ENCODE data around the gene ARL6IP4.

Gene ARL6IP4

GRCh38 chr12:122979001-122979907, 1.2 kb upstream of the ARL6IP4 start:
- peak overlapping the region; percentile 89 to 99 (median 96) for H3K4me2 ChIP-seq
- H4K20me1 ChIP-seq, result peaks cover 24 to 45% (median 32%) of the 10 kb centered on the region in 11 experiments; a peak in 20 of 22 replicates
- peak overlapping the region; percentile 87 to 100 (median 94) for H3K9ac ChIP-seq
- TF ChIP-seq Cebpa-rat (IDR thresholded peaks at IDR 0.05), result no peak
- H3K27ac ChIP-seq, result peak overlapping the region in 10 of 11 experiments; percentile 29 to 100 (median 92); a peak in 16 of 22 replicates
- no peaks in the 10 kb centered on the region for H3K27me3 ChIP-seq
- H3K36me3 ChIP-seq, result peaks cover 12 to 55% (median 44%) of the 10 kb centered on the region in 11 experiments; a peak in 20 of 22 replicates
- H3K4me3 ChIP-seq, result peak overlapping the region; percentile 82 to 97 (median 96)
- peaks cover 61 to 76% (median 74%) of the 10 kb centered on the region in 10 experiments for H3K4me1 ChIP-seq
- no peaks in the 10 kb centered on the region for H3K9me3 ChIP-seq (replicated peaks in 1 of 11)

- no peak for TF ChIP-seq Cebpa-rat (IDR thresholded peaks at IDR 0.05)
- H4K20me1 ChIP-seq, result peaks cover 24 to 51% (median 38%) of the 10 kb centered on the region in 11 experiments; a peak in 20 of 22 replicates
- peak overlapping the region; percentile 89 to 99 (median 96) for H3K4me2 ChIP-seq
- H3K27ac ChIP-seq, result peak overlapping the region; percentile 82 to 100 (median 92); a peak in 21 of 22 replicates
- peaks cover 67 to 82% (median 79%) of the 10 kb centered on the region in 10 experiments for H3K4me1 ChIP-seq
- H3K4me3 ChIP-seq, result peak overlapping the region; percentile 82 to 97 (median 96)
- H3K27me3 ChIP-seq, result no peaks in the 10 kb centered on the region
- H3K9ac ChIP-seq, result peak overlapping the region; percentile 87 to 100 (median 94)
- no peaks in the 10 kb centered on the region for H3K9me3 ChIP-seq (replicated peaks in 1 of 11)
- peaks cover 12 to 61% (median 46%) of the 10 kb centered on the region in 11 experiments; a peak in 20 of 22 replicates for H3K36me3 ChIP-seq
Observed at GRCh38 chr12:122979908-122980182, 636 bp upstream of the ARL6IP4 start.

DNA sequence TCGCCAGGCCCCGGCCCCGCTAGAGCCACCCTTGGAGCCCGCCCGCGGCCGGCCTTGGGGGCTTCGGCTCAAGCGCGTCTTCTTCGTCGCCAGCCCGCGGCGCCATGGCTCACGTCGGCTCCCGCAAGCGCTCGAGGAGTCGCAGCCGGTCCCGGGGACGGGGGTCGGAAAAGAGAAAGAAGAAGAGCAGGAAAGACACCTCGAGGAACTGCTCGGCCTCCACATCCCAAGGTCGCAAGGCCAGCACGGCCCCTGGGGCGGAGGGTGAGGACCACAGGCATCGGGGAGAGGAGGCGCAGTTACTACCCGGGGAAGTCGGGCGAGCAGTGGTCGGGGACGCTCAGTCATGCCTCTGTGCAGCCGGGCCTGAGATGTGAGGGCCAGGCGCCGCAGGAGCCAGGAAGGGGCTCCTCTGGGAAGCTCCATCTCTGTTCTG, 573 bp downstream of the ARL6IP4 start:
- Histone ChIP-seq H3K4me3 (peak overlapping the region; percentile 82 to 97 (median 96)), H3K9me3 (replicated peaks in 1 of 11) (no peaks in the 10 kb centered on the region), H3K36me3 (peaks cover 12 to 72% (median 46%) of the 10 kb centered on the region in 11 experiments; a peak in 21 of 22 replicates), H3K9ac (peak overlapping the region; percentile 87 to 100 (median 94)), H3K27ac (peak overlapping the region; percentile 82 to 100 (median 92)), H3K27me3 (no peaks in the 10 kb centered on the region), H3K4me1 (peaks cover 66 to 83% (median 79%) of the 10 kb centered on the region in 10 experiments), H4K20me1 (peaks cover 24 to 63% (median 40%) of the 10 kb centered on the region in 11 experiments; a peak in 20 of 22 replicates), H3K4me2 (peak overlapping the region; percentile 89 to 99 (median 96))
- TF ChIP-seq Cebpa-rat (IDR thresholded peaks at IDR 0.05), result no peak

DNA sequence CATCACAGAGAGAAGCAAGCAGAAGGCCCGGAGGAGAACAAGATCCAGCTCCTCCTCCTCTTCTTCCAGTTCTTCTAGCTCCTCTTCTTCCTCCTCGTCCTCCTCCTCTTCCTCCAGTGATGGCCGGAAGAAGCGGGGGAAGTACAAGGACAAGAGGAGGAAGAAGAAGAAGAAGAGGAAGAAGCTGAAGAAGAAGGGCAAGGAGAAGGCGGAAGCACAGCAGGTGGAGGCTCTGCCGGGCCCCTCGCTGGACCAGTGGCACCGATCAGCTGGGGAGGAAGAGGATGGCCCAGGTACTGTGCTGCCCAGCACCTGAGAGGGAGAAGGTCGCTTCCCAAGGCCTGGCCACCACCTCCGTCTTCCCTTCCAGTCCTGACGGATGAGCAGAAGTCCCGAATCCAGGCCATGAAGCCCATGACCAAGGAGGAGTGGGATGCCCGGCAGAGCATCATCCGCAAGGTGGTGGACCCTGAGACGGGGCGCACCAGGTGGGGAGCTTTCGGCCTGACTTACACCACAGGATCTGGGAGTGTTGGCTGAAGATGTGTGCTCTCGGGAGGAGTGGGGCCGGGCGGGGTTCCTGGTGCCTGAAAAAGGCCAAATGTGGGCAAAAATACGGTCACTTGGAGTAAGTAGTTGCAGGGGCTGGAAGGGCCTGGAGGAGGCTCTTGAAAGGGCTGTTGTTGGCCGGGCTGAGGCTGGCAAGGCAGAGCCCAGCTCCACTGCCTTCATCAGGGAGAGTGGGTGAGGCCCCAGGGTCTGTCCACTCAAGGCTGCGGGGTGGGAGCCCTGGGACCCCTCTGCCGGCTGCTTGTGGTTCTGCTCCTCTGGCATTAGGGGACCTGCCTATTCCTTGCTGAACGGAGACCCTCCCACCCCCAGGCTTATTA, 1.4 kb downstream of the ARL6IP4 start:
- TF ChIP-seq Cebpa-rat (IDR thresholded peaks at IDR 0.05), result no peak
- H3K9me3 ChIP-seq (replicated peaks in 1 of 11), result no peaks in the 10 kb centered on the region
- no peaks in the 10 kb centered on the region for H3K27me3 ChIP-seq
- H3K36me3 ChIP-seq, result peaks cover 11 to 74% (median 45%) of the 10 kb centered on the region in 11 experiments; a peak in 21 of 22 replicates
- H3K27ac ChIP-seq, result peak overlapping the region; percentile 82 to 100 (median 92); a peak in 20 of 22 replicates
- H3K9ac ChIP-seq, result peak overlapping the region; percentile 87 to 100 (median 94)
- peak overlapping the region; percentile 82 to 97 (median 96) for H3K4me3 ChIP-seq
- H3K4me2 ChIP-seq, result peak overlapping the region; percentile 89 to 99 (median 96)
- H4K20me1 ChIP-seq, result peaks cover 24 to 63% (median 40%) of the 10 kb centered on the region in 11 experiments; a peak in 20 of 22 replicates
- peaks cover 59 to 75% (median 72%) of the 10 kb centered on the region in 10 experiments for H3K4me1 ChIP-seq

DNA sequence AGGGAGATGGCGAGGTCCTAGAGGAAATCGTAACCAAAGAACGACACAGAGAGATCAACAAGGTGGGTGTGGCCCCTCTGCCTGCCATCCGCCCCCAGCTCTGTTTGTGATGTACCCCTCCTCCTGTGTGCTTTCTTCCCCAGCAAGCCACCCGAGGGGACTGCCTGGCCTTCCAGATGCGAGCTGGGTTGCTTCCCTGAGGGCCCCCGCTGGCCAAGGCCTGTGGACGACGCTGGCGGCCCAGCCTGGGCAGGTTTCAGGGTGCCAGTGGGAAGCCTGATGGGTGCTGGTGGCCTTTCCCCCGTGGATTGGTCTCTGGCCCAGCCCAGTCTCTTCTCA, 2.0 kb downstream of the ARL6IP4 start:
- Histone ChIP-seq H3K9ac (peak overlapping the region; percentile 87 to 100 (median 94)), H3K27me3 (no peaks in the 10 kb centered on the region), H3K27ac (peak overlapping the region in 6 of 11 experiments; percentile 28 to 100 (median 92); a peak in 9 of 22 replicates), H3K9me3 (replicated peaks in 1 of 11) (no peaks in the 10 kb centered on the region), H3K4me2 (peak overlapping the region; percentile 89 to 99 (median 96)), H3K4me3 (peak overlapping the region; percentile 82 to 97 (median 96); a peak in 19 of 20 replicates), H4K20me1 (peaks cover 24 to 63% (median 40%) of the 10 kb centered on the region in 11 experiments; a peak in 20 of 22 replicates), H3K36me3 (peaks cover 8 to 74% (median 47%) of the 10 kb centered on the region in 11 experiments; a peak in 21 of 22 replicates), H3K4me1 (peaks cover 56 to 69% (median 66%) of the 10 kb centered on the region in 10 experiments)
- no peak for TF ChIP-seq Cebpa-rat (IDR thresholded peaks at IDR 0.05)

DNA sequence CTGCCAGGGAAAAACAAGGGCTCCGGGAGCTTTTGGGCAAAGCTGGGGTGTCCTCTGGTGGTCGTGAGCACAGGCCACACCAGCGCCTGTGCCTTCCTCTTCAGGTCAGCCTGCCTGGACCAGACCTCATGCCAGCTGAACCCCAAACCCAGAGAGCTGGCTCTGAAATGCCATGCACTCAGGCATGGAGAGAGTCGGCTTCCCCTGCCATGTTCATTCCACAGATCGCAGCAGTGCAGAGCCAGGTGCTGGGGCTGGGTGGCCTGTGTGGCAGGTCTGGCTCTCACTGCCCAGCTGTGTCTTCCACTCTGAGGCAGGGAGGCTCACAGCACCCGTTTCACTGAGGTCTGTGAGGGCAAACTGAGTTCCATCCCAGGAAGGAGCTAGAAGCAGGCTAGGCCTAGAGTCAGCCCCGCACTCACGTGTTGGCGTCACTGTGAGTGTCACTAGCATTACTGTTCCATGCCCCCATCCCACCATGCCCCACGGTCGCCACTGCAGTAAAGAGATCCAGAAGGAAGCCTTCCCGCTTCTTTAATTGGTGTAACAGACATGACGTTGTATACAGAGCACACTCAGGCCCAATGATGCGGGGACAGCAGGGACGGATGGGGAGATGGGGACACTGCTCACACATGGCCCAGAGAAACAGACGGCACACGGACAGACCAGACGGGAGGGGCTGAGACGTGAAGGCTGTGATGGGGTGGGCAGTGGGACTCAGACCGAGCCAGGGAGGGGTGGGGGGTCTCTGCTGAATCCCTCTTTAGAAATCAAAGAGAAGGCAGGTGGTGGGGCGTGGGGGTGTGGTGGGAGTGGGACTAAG, 2.7 kb downstream of the ARL6IP4 start:
- peak overlapping the region in 9 of 10 experiments; percentile 82 to 97 (median 96); a peak in 13 of 20 replicates for H3K4me3 ChIP-seq
- H4K20me1 ChIP-seq, result peaks cover 24 to 63% (median 40%) of the 10 kb centered on the region in 11 experiments; a peak in 20 of 22 replicates
- no peaks in the 10 kb centered on the region for H3K27me3 ChIP-seq
- peaks cover 8 to 74% (median 49%) of the 10 kb centered on the region in 11 experiments; a peak in 21 of 22 replicates for H3K36me3 ChIP-seq
- peak overlapping the region in 6 of 11 experiments; percentile 28 to 100 (median 90); a peak in 7 of 22 replicates for H3K27ac ChIP-seq
- no peaks in the 10 kb centered on the region for H3K9me3 ChIP-seq (replicated peaks in 1 of 11)
- peaks cover 54 to 62% (median 59%) of the 10 kb centered on the region in 10 experiments for H3K4me1 ChIP-seq
- H3K4me2 ChIP-seq, result peak overlapping the region; percentile 89 to 99 (median 96)
- H3K9ac ChIP-seq, result peak overlapping the region; percentile 87 to 100 (median 94); a peak in 18 of 22 replicates
- TF ChIP-seq Cebpa-rat (IDR thresholded peaks at IDR 0.05), result no peak

DNA sequence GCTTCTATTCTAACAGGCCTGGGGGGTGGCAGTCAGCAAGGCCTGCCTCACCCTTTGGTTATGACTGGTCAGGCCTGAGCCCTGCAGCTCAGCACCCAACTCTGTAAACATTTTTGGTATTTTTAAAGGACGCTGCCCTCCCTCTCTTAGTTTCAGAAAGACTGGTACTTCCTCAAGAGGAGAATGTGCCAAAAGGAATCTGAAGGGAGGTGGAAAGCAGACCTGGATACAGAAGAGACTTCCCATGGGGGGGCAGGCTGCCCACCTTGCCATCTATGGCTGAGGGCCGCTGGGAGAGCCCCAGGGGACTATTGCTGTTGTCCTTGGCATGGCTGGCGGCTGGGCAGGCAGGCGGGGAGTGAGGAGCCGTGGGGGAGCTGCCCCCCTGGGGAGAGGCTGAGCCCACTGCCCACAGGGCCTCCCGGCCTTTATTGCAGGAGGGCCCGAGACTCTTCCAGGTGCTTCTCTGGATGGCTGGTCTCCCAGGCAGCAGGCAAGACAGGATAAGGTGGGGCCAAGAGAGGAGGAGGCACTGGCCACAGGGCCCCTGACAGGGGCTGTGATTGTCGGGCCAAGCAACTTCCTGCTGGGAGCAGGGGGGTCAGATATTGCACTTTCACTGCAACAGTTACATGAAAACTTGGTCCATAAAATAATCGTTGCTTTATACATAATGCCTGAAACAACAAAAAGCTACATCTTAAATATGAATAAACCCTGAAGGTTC, 3.5 kb downstream of the ARL6IP4 start:
- Histone ChIP-seq H4K20me1 (peaks cover 24 to 57% (median 40%) of the 10 kb centered on the region in 11 experiments; a peak in 20 of 22 replicates), H3K4me1 (peaks cover 47 to 55% (median 52%) of the 10 kb centered on the region in 10 experiments), H3K27ac (peak overlapping the region in 8 of 11 experiments; percentile 22 to 56 (median 42); a peak in 13 of 22 replicates), H3K4me2 (peak overlapping the region; percentile 70 to 99 (median 96)), H3K9me3 (replicated peaks in 1 of 11) (no peaks in the 10 kb centered on the region), H3K27me3 (no peaks in the 10 kb centered on the region), H3K9ac (peak overlapping the region; percentile 25 to 95 (median 54); a peak in 18 of 22 replicates), H3K36me3 (peaks cover 8 to 74% (median 41%) of the 10 kb centered on the region in 11 experiments; a peak in 21 of 22 replicates), H3K4me3 (peak overlapping the region in 3 of 10 experiments; percentile 11 to 41 (median 28); a peak in 2 of 20 replicates)
- no peak for TF ChIP-seq Cebpa-rat (IDR thresholded peaks at IDR 0.05)
